ENCODE results near the gene OR2T34.

DNA sequence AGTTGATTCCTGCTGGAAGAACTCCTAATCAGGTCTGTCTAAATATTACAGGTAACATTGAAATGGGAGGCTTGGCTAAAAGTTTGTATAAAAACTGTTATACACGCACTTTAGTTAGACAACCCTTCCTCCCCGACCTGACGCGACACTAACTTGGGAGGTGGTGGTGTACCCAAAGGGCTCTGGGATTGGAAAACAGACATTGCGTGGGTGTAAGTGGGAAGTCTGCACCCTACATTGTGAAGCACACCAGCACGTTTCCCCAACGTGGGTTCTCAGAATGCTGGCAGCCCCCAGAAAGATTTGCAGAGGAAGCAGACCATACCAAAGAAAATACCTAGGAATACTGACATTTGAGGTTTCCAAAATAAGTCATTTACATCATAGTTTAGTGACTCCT is 43.6 kb upstream of the OR2T34 start:
- no peak for TF ChIP-seq CTCF (conservative IDR thresholded peaks at IDR 0.05; ENCODE audit: low read depth in 2 of 2)
- no peak for TF ChIP-seq POLR2AphosphoS5 (IDR thresholded peaks at IDR 0.05; ENCODE audit: low read depth)
- TF ChIP-seq, protein P1, sequence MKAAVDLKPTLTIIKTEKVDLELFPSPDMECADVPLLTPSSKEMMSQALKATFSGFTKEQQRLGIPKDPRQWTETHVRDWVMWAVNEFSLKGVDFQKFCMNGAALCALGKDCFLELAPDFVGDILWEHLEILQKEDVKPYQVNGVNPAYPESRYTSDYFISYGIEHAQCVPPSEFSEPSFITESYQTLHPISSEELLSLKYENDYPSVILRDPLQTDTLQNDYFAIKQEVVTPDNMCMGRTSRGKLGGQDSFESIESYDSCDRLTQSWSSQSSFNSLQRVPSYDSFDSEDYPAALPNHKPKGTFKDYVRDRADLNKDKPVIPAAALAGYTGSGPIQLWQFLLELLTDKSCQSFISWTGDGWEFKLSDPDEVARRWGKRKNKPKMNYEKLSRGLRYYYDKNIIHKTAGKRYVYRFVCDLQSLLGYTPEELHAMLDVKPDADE (IDR thresholded peaks at IDR 0.05): no peak
- no peak for TF ChIP-seq EZH2 (IDR thresholded peaks at IDR 0.05; ENCODE audit: low read depth, unreplicated experiment)
- TF ChIP-seq EZH2phosphoT487 (IDR thresholded peaks at IDR 0.05; ENCODE audit: unreplicated experiment): no peak
